Measurements from ENCODE around the gene KLK2.
A peak's percentile ranks its signal among the peaks of the same experiment; 100 is the strongest.

KLK2 gene

DNA sequence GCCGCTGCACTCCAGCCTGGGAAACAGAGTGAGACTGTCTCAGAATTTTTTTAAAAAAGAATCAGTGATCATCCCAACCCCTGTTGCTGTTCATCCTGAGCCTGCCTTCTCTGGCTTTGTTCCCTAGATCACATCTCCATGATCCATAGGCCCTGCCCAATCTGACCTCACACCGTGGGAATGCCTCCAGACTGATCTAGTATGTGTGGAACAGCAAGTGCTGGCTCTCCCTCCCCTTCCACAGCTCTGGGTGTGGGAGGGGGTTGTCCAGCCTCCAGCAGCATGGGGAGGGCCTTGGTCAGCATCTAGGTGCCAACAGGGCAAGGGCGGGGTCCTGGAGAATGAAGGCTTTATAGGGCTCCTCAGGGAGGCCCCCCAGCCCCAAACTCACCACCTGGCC is at the start of gene KLK2:
Gene KLK2 (plus strand): TSS at position 384 of the 400 bp plus-strand sequence. CDS start 35 bp downstream, outside the sequence.
- DNase-seq: no peak

DNA sequence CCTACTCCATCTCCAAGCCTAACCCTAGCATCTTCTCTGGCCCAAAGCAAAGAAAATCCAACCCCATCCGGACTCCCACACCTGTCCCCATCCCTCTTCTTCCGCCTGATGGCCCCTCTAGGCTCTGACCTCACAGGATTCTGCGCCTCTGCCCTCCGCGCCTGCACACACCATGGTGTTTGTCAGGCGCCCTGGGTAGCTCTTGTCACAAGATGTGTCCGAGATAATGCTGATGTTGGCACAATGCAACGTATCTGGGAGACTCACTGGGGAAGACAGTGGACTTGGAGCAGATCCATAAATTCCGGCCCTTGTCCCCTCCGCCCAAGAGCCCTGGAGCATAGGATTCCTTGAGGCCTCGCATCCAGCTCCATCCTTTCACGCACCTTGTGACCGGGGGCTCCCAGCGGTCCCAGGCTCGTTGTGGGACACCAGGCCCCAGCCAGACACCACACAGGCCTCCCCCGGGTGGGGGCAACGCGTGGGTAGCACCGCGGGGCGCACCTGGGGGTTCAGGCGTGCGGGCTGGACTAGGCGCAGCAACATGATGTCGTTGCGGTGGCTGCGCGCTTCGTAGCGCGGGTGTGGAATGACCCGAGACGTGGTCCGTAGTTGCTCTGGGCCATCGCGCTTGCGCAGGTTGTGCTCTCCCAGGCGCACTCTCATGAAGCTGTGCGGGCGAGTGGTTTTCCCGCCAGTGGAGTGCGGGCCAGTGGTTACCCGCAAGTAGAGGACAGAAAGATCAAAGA is 46.6 kb upstream of the KLK2 start:
- DNase-seq: no peak

DNA sequence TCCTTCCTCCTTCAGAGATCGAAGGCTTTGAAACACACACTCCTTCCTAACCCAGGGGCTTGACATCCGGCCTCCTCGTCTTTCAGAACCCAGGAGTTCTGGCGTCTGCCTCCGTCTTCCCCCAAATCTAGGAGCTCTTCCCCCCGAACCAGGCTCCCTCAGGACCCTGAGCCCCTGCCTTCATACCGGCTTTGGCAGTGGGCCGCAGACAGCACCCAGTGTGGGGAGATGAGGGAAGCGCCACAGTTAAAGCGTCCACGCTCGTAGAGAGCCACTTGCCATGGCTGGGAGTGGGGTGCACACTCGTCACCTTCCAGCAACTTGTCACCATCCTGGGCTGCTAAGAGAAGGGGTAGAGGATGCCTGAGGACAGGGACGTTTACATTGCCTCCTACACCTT is 45.8 kb upstream of the KLK2 start:
- no peak for DNase-seq

DNA sequence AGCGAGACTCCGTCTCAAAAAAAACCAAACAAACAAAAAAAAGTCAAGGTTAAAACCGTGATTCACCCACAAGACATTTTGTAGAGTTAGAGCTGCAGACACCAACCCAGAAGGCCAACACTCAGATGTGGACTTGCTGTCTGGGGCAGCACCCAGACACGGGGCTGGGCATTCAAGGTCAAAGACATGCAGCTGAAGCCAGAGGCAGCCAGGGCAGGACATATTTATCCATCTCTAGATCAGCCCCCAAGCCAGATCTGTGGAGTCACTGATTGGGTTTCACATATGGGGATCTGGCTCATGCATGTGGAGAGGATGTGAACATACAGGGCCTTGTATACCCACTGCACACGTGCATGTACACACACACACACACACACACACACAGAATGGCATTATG is 43.4 kb upstream of the KLK2 start:
- DNase-seq: no peak

DNA sequence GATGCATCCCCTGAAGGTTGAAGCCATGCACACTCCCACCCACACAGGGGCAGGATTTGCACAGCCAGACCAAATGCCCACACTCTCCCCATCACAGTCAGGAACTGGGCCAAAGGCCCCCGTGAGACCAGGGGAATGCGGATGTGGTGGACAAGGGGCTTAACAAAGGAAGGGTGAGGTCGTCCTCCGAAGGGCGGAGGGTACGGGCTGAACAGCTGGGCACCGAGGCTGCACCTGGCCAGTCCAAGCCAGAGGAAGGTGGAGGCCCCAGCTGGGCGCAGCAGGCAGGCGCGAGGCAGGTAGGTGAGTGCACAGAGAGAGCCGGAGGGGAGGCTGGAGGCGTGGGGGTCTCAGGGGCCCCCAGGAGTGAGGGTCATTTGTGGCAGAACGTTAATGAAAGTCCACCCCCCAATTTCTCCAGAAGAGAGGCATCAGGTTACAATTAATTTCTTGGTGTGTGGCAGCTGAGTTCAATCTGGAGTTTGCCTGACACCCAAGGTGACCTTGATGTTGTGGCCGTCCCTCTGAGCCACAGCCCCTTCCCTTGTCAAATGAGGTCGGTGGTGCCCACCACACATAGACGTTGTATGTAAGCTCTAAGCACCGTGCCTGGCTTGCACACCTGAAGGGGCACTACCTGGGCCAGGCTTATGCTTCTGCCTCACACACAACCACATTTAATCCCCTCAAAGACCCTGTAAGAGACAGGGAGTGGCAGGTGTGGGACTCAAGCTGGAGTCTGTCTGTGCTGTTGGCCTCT is 42.8 kb upstream of the KLK2 start:
- DNase-seq: no peak

DNA sequence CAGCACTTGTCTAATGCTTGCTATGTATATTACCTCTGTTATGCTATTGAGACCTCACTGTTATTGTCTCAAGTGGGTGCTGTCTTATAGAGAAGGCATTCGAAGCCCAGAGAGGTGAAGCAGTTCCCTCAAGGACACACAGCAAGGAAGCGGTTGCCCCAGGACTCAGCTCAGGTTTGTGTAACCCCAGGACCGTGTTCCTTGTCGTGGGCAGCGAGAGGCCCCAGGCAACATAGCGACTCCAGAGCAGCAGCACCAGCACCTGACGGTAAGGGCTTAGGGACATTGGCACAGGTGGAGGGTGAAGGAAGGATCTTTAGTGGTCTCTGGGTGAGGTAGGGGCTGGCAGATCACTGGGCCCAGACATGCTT is 42.2 kb upstream of the KLK2 start:
- no peak for DNase-seq

DNA sequence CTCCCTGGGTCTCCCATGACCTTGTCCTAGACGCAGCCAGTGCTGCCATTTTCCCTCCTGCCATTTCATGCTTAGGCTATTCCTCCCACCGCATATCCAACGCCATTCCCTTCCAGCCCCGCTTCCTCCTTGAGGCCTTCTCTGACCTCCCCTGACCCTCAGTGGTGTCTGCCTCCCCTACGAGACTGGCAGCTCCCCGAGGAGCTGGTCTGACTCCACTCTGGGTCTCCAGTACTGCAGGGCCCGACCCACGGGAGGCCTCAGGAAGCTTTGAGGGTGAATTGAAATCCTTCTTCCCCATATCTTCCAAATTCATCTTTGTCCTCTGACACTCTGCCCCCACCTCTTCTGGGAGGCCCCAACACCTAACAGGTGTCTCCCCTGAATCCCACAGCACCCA is 40.6 kb upstream of the KLK2 start:
- no peak for DNase-seq

DNA sequence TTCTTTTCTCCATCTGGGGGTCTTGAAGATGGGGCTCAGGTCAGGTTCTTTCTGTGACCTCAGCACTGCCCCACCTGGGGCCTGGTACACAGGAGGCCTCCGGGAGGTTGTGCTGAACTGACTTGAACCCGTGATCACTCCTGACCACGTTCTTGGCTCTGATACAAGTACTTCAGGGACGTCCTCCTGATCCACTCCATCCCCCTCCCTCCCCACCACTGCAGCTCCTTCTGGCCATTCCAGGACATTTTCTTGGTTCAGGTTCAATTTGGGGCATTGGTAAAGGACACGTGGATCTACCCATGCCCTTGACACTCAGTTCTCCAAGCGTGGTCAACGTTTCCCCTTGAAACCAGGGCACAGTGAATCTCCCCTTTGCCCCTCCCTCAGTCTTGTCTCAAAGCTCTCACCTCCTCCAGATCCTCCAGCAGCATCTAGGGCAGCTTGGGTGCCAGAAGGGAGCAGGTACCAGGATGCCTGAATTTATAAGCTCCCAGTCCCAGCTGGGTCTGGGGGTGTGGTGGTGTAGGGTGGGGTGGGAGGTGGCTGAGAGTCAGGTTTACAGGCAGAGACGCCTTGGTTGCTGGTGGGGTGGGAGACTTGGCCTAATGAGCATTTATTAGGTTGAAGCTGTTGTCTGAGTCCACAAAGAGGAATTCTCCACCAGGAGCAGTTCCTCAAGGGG is 40.0 kb upstream of the KLK2 start, which contains the start of gene KLK15:
Gene KLK15 (minus strand): TSS at position 458 of the 685 bp plus-strand sequence. CDS start 2,082 bp downstream, outside the sequence.
- DNase-seq: no peak

DNA sequence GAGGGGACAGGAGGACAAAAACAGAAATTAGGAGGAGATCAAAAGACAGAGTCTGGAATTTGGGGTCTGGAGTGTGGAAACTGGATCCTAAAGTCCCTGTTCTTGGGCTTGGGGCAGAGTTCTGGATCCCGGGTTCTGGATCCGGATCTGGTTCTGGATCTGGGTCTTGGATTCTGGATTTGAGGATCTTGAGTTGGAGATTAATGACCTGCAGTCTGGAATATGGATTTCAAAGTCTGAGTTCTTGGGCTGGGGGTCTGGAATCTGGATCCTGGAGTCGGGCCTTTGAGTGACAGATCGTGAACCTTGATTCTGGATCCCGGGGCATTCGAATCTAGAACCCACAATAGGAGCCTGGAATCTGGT is 39.5 kb upstream of the KLK2 start:
- no peak for DNase-seq

DNA sequence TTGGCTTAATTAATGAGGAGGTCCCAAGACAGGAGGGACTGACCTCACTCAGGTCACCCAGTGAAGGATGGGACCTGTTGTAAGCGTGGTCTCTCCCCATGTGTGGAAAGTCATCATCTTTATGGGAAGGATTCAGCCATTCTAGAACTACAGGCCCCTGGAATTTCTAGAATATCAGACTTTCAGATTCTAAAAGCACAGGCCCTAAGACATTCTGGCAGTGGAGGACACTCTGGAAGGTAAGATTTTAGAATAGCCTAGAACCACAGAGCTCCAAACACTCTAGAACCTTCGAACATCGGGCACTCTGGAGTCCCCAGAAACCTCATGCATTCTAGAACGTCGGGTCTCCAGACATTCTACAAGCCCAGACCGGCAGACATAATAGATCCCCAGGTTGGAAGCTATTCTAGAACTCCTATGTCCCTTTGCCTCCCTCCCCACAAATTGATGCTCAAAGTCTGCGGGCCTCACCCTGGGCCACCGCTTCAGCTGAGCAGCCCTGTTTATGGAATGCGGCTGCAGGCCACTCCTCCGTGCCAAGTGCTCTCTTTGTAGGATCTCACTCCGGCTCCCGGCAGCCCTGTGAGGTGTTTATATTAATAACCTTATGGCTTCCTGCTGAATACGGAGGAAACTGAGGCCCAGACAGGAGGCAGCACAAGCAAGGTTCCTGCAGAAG is 38.0 kb upstream of the KLK2 start:
- DNase-seq: no peak

DNA sequence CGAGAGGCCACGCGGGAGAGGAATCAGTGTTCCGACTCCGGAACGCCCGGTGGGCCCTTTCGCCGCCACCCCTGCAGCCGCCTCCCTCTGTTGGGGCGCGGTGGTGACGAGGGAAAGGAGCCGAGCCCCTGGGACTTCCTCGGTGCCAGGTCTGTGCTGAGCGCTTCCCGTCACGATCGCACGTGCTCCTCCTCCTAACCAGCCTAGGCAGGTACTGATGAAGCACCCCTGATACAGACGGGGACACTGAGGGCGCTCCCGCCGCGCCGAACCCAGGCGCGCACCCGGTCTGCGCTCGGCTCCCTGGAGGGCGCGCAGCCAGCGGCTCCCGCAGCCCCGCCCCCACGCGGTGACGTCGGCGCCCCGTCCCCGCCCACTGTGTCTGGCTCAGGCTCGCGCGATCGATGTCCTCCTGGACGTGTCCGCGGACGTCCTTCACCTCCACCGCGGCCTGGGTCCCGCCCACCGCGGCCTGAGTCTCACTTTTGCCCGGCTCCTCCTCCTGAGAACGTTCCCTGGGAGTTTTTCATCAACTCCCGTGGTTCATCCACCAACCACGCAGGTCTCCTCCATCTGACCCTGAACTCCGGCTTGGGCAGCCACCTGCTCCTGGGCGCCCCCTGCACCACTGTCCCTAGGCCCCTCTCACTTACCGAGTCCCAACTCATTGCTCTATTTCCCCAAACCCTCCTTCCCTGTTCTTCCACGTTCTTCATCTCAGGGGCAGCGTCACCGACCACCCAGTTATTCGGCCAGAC is 37.3 kb upstream of the KLK2 start:
- peak; percentile 68 for DNase-seq

DNA sequence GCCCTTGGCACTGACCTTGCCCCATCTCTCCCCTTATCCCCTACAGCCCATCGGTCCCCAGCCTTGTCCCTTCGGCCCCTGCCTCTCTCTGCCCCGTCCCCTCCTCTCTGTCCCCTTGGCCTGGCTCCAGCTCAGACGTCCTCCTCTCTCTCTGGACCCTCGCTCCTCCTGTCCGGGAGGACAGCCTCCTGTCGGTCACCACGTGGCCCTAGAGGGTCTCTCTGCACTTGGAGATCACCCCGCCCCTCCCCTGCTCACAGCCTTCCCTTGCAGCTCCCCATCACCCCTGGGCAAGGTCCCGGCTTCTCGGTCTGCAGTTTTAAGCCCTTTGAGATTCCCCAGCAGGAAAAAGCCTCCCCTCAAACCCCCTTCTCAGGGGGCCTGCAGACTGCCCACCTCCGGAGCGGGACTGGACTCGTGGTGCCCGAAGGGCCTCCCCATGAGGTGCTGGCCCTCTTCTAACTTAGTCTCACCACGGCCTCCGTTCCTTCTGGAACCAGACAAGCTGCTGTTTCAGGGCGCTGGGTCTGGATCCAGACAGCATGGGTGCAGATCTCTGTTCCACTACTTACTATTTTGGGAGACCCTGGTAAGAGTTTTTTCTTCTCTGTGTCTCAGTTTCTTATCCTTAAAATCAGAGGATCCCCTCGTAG is 36.6 kb upstream of the KLK2 start:
- no peak for DNase-seq

DNA sequence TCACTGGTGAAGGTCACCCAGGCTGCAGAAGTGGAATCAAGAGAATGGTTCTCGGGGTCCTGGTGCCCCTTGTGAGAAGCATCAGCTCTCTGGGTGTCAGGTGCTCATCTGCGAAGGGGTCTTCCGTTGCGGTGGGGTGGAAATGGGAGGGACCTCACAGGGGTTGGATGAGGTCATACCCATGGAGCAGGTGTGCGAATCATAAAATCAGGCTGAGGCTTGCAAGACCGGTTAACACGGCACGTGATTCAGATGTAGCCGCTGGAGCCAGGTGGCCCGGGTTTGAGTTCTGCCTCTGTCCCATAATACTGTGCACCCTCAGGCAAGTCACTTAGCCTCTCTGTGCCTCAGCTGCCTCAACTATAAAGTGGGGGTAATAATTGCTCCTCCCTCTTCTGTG is 35.9 kb upstream of the KLK2 start:
- DNase-seq: no peak

DNA sequence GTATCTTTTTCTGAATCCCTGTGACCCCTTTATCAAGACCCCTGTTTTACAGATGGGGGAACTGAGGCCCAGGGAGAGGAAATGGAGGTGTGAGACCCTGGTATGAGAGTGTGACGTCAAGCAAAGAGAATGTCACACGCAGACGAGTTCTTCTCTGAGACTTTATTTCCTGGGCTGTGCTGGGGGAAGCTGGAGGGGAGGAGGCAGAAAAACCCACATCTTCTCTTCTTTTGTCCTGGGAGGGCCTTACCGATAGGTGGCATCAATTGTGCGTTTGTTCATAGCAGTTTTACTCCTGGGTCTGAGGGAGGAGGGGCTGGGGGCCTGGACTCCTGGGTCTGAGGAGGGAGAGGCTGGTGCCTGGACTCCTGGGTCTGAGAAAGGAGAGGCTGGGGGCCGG is 35.0 kb upstream of the KLK2 start:
- no peak for DNase-seq

DNA sequence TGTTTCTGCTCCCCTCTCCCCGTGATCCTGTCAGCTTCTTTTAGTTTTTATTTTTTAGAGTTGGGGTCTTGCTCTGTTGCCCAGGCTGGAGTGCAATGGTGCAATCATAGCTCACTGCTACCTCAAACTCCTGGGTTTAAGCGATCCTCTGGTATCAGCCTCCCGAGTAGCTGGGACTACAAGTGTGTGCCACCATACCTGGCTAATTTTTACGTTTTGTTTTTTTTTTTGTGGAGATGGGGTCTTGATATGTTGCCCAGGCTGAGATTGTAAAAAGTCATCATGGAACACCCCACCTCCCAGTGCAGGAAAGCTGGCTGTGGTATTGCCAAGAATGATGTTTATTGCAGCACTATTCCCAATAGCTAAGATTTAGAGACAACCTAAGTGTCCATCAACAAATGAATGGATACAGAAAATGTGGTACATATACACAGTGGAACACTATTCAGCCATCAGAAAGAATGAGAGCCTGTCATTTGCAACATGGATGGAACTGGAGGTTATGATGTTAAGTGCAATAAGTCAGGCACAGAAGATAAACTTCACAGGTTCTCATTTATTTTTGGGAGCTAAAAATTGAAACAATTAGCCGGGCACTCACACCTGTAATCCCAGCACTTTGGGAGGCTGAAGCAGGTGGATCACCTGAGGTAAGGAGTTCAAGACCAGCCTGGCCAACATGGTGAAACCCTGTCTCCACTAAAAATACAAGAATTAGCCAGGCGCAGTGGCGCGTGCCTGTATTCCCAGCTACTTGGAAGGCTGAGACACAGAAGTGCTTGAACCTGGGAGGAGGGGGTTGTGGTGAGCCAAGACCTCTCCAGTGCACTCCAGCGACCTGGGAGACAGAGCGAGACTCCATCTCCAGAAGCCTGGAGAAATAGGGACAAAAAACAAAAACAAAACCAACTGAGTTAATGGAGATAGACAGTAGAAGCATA is 33.3 kb upstream of the KLK2 start:
- DNase-seq: no peak

DNA sequence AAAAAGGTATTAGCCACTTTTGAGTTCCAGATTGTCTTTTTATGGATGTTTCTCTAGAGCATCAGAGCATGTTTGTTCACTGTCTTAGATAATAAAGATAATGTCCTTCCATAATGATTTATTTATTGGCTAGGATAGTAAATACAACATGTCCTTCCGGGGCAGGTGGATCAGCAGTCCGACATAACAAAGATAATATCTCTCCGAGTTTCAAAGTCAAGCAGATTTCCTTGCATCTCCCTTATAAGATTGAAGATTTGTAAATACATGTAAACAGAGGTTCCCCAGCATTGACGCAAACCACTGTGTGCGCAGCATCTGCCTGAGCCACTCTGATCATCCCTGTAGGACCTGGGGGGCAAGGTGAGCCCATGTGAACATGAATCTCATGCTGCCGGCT is 31.1 kb upstream of the KLK2 start:
- no peak for DNase-seq

DNA sequence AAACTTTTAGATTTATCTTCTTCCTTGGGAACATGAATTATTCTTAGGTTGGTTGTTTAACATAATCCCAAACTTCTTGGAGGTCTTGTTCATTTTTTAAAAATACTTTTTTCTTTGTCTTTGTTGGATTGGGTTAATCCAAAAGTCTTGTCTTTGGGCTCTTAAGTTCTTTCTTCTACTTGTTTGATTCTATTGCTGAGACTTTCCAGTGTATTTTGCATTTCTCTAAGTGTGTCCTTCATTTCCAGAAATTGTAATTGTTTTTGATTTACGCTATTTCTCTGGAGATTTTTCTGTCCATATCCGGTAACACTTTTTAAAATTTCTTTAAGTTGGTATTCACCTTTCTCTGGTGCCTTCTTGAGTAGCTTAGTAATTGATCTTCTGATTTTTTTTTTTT is 30.0 kb upstream of the KLK2 start:
- no peak for DNase-seq

DNA sequence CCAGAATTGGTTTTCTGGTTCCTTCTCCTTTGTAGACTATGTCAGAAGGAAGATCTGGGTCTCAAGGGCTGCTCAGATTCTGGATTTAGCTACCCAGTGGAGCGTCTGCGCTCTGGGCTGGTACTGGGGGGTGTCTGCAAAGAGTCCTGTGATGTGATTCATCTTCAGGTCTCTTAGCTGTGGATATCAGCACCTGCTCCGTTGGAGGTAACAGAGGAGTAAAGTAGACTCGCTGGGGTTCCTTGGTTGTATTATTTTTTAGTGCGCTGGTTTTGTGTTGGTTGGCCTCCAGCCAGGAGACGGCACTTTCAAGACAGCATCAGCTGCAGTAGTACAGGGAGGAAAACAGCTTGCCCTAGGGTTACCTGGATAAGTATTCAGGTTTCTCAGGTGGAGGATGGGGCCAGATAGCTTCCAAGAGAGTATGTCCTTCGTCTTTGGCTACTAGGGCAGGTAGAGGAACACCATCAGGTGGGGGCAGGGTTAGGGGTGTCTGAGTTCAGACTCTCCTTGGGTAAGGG is 29.5 kb upstream of the KLK2 start:
- no peak for DNase-seq

DNA sequence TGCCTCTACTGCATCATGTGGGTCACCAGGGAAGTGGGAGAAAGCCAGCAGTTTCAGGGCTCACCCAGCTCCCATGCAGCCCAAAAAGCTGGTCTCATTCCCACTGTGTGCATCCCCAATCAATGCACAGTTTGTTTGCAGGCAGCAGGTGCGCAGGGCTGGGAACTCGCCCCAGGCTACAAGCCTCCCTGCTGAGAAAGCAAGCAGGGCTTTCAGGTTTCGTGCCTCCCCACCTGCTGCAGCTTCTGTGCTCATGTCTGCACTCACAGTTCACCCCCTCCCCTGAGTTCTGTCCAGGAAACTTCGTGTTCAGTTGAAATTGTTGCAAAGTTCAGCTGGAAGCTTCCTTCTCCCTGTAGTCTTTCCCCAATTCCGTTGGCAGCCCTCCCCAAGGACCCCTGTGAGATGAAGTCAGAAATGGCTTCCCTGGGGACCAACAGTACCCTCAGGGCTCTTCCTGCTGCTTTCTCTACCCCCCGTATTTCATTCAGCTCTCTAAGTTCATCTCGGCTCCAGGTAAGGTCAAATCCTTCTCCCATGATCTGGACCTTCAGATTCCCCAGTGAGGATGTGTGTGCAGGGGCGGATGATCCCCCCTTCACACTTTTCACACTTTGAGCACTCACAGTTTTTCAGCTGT is 28.8 kb upstream of the KLK2 start:
- DNase-seq: no peak

DNA sequence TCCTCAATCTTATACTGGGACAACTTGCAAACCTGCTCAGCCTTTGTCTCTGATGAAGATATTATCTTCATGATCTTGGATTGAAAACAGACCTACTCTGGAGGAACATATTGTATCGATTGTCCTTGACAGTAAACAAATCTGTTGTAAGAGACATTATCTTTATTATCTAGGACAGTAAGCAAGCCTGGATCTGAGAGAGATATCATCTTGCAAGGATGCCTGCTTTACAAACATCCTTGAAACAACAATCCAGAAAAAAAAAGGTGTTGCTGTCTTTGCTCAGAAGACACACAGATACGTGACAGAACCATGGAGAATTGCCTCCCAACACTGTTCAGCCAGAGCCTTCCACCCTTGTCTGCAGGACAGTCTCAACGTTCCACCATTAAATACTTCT is 22.5 kb upstream of the KLK2 start:
- DNase-seq: no peak
